Mucosa of rectum (tissue), 2 donors: Measurements from ENCODE around the gene RTEL1.

Experiments used
- H3K27ac ChIP-seq, 2 donors: one replicate each; pipeline ENCODE4 v1.7.0; 2013; ENCODE audit warnings: inconsistent platforms in 2 of 2, low read depth in 2 of 2, low read length in 2 of 2
- H3K27me3 ChIP-seq, 2 donors: one replicate each; pipeline ENCODE4 v1.7.0; 2013; ENCODE audit warnings: low read length in 2 of 2; ENCODE audit not compliant: control insufficient read depth in 2 of 2, insufficient read depth in 2 of 2
- H3K36me3 ChIP-seq, 2 donors: one replicate each; pipeline ENCODE4 v1.7.0; 2013; ENCODE audit warnings: low read length in 2 of 2; ENCODE audit not compliant: control insufficient read depth in 2 of 2, insufficient read depth in 2 of 2
- H3K4me1 ChIP-seq, 2 donors: one replicate each; pipeline ENCODE4 v1.7.0; 2013; ENCODE audit warnings: low read length in 2 of 2, mild to moderate bottlenecking in 1 of 2; ENCODE audit not compliant: control insufficient read depth in 2 of 2, insufficient read depth in 2 of 2
- H3K4me3 ChIP-seq, 2 donors: one replicate each; pipeline ENCODE4 v1.7.0; 2013; ENCODE audit warnings: low read length in 2 of 2
- H3K9ac ChIP-seq, 2 donors: one replicate each; pipeline ENCODE4 v1.7.0; 2013; ENCODE audit warnings: low read length in 2 of 2, low read depth in 1 of 2, mild to moderate bottlenecking in 1 of 2
- H3K9me3 ChIP-seq, 2 donors: one replicate each; pipeline ENCODE4 v1.7.0; 2013; ENCODE audit warnings: low read length in 2 of 2; ENCODE audit not compliant: control insufficient read depth in 2 of 2
- donor health status: healthy.
- donor health status: Normal muscosa, but diverticular disease.

Gene RTEL1

DNA sequence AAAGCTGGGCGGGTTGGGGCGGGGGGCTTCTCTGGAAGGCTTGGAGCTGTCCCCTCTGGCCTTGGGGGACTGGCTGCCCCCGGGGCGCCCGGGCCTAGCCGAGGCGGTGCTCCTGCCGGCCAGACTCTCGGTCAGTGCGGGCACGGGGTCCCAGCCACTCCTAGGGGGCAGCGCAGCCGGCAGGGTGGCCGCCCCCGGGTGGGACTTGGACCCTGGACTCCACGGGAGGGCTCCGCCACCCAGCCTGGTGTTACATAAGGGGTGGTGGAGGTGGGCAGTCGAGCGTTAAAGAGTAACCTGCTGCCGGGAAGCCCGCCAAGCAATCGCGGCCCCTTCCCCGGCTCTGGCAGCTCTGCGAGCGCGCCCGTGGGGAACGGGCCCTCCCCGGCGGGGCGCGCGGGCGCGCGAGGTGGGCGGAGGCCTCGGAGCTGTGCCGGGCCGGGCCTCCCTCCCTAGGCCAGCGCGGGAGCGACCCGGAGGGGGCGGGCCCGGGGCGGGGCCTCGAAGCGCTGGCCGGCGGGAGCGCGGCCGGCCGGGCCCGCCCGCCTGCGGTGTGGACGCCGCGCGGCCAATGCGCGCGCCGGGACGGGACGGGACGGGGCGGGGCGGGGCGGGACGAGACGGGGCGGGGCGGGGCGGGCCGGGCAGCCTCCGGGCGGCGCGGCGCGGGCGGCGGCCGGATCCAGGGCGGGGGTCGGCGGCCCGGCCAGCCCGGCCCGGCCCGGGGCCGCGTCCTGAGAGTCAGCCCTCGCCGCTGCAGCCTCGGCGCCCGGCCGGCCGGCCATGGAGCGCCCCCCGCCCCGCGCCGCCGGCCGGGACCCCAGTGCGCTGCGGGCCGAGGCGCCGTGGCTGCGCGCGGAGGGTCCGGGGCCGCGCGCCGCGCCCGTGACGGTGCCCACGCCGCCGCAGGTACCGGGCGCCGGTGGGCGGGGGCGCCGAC lies 81.3 kb downstream of the RTEL1 start, which contains the start of gene SLC2A4RG:
Gene SLC2A4RG (plus strand): TSS at position 647 of the 940 bp plus-strand sequence. CDS start 137 bp downstream, at position 784.
- peak within 1 kb of the TSS; percentile 69 to 75 for H3K4me3 ChIP-seq
- H3K27me3 ChIP-seq, result no peaks in the 10 kb centered on the region
- peaks cover 1 to 12% of the 10 kb centered on the region in 2 donors for H3K36me3 ChIP-seq
- peak within 1 kb of the TSS; percentile 56 to 78 for H3K9ac ChIP-seq
- peak within 1 kb of the TSS; percentile 89 to 92 for H3K27ac ChIP-seq
- peaks cover 37 to 39% of the 10 kb centered on the region in 2 donors for H3K4me1 ChIP-seq
- H3K9me3 ChIP-seq, result no peaks in the 10 kb centered on the region

DNA sequence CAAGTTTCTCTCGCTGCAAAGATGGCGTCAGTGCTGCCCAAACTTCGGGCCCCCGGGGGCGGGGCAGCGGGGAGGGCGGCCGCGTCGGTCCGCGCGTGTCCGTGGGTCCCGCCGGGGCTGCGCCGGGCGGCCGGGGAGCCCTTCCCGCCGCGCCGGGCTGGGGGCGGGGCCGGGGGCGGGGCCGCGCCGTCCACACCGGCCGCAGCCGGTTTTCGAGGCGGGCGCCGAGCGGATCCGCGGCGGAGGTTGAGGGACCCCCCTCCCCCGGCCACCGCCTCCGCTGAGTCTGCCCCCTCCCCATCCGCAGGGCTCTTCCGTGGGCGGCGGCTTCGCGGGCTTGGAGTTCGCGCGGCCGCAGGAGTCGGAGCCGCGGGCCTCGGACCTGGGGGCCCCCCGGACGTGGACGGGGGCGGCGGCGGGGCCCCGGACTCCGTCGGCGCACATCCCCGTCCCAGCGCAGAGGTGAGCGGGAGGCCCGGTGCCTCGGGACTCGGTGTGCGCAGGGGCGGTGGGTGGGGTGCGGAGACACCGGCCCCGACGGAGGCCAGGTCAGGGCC lies 82.0 kb downstream of the RTEL1 start:
- peaks cover 0 to 7% of the 10 kb centered on the region in 2 donors for H3K36me3 ChIP-seq
- peak overlapping the region; percentile 56 to 78 for H3K9ac ChIP-seq
- peaks cover 37 to 39% of the 10 kb centered on the region in 2 donors for H3K4me1 ChIP-seq
- no peaks in the 10 kb centered on the region for H3K27me3 ChIP-seq
- peak overlapping the region; percentile 69 to 75 for H3K4me3 ChIP-seq
- peak overlapping the region; percentile 89 to 92 for H3K27ac ChIP-seq
- no peaks in the 10 kb centered on the region for H3K9me3 ChIP-seq

DNA sequence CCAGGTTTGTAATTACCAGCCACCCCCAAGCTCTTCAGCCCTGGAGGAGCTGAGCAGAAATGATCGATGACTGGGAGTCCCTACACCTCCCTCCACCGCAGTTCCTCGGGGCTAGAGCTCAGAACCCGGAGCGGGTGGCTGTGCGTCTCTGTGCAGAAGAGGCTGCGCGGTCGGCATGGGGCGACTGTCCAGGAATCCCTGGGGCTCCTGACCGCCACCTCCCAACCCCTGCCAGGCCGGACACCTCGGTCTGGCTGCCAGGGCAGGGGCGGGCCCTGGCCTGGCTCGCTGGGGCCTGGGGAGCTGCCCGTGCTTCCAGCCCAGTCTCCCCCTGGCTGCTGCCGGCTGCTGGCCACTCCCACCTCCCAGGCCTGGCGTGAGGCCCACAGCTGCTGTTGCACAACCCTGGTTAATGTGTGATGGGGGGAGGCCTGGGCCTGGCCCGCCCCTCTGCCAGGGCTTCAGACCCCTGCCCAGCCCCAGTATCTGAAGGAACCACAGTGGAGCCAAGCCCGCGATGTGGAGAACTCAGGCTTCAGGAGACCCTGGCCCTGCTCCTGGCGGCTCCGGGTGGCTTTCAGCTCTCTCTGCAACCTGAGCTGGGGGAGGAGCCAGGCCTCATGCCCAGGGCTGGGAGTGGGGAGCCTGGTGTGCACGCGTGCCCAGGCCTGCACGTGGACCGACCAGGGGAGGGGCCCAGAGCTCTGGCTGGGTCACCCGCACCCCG lies 82.7 kb downstream of the RTEL1 start:
- peak overlapping the region; percentile 89 to 92 for H3K27ac ChIP-seq
- H3K27me3 ChIP-seq, result no peaks in the 10 kb centered on the region
- no peaks in the 10 kb centered on the region for H3K9me3 ChIP-seq
- peak overlapping the region; percentile 56 to 78 for H3K9ac ChIP-seq
- H3K36me3 ChIP-seq, result peaks cover 0 to 2% of the 10 kb centered on the region in 2 donors
- H3K4me1 ChIP-seq, result peaks cover 34 to 36% of the 10 kb centered on the region in 2 donors
- H3K4me3 ChIP-seq, result peak overlapping the region; percentile 69 to 75

DNA sequence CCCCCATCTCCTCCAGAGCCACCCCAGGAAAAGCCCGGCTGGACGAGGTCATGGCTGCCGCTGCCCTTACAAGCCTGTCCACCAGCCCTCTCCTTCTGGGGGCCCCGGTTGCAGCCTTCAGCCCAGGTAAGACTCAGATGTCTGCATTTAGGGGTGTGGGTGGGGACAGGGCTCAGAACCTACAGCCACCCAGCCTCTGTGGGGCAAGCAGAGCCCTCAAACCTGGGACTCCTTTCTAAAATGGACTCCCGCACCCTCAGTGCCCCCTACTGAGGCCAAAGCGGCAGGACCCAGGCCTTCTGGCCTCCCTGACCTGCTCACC lies 83.2 kb downstream of the RTEL1 start:
- Histone ChIP-seq H3K9me3 (no peaks in the 10 kb centered on the region), H3K9ac (peak overlapping the region in 1 of 2 donors; percentile 78), H3K27ac (peak overlapping the region in 1 of 2 donors; percentile 89), H3K36me3 (no peaks in the 10 kb centered on the region), H3K4me3 (peak overlapping the region in 1 of 2 donors; percentile 69), H3K27me3 (no peaks in the 10 kb centered on the region), H3K4me1 (peaks cover 29 to 31% of the 10 kb centered on the region in 2 donors)

DNA sequence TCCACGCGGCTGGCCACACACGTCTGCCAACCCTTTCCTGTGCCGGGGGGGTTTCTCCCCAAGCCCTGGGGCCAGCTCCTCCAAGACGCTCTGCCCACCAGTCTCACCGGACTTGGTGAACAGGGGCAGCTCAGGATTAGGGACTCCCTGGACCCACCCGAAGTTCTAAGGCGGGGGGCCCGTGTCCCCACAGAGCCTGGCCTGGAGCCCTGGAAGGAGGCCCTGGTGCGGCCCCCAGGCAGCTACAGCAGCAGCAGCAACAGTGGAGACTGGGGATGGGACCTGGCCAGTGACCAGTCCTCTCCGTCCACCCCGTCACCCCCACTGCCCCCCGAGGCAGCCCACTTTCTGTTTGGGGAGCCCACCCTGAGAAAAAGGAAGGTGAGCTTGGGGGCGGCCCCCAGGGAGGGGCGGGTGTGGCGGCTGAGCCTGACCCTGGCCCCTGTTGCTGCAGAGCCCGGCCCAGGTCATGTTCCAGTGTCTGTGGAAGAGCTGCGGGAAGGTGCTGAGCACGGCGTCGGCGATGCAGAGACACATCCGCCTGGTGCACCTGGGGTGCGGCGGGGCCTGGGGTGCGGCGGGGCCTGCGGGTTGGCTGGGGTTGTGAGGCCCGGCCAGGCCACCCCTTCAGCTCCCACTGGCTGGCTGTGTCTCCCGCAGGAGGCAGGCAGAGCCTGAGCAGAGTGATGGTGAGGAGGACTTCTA lies 83.7 kb downstream of the RTEL1 start:
- Histone ChIP-seq H3K9ac (peak overlapping the region in 1 of 2 donors; percentile 78), H3K27me3 (no peaks in the 10 kb centered on the region), H3K9me3 (no peaks in the 10 kb centered on the region), H3K4me3 (no peak overlapping the region), H3K4me1 (peaks cover 24 to 26% of the 10 kb centered on the region in 2 donors), H3K36me3 (no peaks in the 10 kb centered on the region), H3K27ac (no peak overlapping the region)

DNA sequence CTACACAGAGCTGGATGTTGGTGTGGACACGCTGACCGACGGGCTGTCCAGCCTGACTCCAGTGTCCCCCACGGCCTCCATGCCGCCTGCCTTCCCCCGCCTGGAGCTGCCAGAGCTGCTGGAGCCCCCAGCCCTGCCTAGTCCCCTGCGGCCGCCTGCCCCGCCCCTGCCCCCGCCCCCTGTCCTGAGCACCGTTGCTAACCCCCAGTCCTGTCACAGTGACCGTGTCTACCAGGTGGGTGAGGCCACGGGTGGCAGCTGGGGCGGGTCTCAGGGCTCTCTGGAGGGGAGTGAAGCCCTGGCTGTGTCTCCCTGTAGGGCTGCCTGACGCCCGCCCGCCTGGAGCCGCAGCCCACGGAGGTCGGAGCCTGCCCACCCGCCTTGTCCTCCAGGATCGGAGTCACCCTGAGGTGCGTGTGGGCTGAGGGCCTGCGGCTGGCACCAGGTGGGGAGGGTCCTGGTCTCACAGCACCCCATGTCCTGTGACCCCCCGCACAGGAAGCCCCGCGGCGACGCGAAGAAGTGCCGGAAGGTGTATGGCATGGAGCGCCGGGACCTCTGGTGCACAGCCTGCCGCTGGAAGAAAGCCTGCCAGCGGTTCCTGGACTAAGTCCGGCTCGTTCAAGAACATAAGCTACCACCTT lies 84.4 kb downstream of the RTEL1 start:
- H3K4me3 ChIP-seq, result no peak overlapping the region
- peaks cover 18 to 20% of the 10 kb centered on the region in 2 donors for H3K4me1 ChIP-seq
- no peaks in the 10 kb centered on the region for H3K36me3 ChIP-seq
- no peak overlapping the region for H3K27ac ChIP-seq
- H3K27me3 ChIP-seq, result no peaks in the 10 kb centered on the region
- no peak overlapping the region for H3K9ac ChIP-seq
- H3K9me3 ChIP-seq, result no peaks in the 10 kb centered on the region

DNA sequence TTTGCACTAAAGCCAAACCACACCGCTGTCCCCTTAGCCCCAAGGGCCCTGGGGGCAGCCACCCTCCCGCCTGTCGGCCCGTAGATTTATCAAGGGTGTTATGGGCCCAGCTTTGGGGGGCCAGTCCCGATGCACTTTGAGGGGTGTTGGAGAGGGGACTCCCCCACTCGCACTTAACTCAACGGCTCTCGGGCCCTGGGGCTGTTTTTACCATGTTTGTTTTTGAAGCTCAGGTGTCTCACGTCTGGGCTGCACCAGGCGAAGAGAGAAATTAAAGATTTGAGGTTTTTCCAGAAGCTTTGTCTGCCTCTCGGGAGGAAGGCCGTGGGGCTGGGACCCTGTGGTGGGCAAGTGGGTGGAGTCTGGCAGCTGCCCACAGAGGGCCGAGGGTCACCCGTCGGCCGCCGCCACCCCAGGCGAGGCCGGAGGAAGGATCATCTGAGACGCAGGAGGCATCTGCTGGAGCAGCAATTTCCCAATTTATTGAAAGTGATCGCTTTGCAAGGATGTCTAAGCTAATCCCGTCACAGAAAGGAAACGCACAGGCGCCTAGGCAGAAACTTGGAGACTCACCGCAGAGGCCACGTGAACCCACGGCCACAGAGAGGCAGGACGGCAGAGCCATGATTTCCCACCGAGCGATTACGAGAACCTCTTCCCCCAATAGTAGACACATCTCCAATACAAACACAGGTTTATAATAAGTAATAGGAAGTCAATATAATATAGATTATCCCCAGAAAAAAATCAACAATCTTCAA lies 85.3 kb downstream of the RTEL1 start:
- no peaks in the 10 kb centered on the region for H3K36me3 ChIP-seq
- no peaks in the 10 kb centered on the region for H3K27me3 ChIP-seq
- H3K4me1 ChIP-seq, result peaks cover 14 to 16% of the 10 kb centered on the region in 2 donors

DNA sequence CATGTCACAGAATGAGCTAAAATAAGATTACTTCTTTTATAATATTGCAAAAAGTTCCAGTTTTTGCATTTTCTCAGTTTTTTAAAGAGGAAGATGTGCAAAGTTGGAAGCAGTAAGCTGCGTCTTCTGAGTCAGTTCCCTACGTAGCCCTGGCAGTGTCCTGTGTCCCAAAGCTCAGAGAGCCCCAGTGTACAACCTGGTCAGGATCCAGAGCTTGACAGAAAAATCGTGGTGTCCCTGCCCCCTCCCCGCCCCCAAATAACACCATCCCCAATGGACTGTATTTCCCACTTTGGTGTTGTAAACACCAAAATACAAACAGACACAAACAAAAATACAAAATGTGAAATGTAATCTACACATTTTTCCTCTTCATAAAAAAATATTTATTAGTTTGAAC lies 86.0 kb downstream of the RTEL1 start:
- H3K9me3 ChIP-seq, result no peaks in the 10 kb centered on the region
- peaks cover 8 to 12% of the 10 kb centered on the region in 2 donors for H3K4me1 ChIP-seq
- H3K36me3 ChIP-seq, result no peaks in the 10 kb centered on the region
- H3K27me3 ChIP-seq, result no peaks in the 10 kb centered on the region
- H3K9ac ChIP-seq, result no peak overlapping the region
- H3K4me3 ChIP-seq, result no peak overlapping the region
- no peak overlapping the region for H3K27ac ChIP-seq

More for the DNA sequence above, 85.3 kb downstream of the RTEL1 start:
- Histone ChIP-seq H3K9ac (no peak overlapping the region), H3K27ac (no peak overlapping the region), H3K9me3 (no peaks in the 10 kb centered on the region), H3K4me3 (no peak overlapping the region)
